HEK293 (cell line): ENCODE results near the gene OR2V2.
A peak's percentile ranks its signal among the peaks of the same experiment; 100 is the strongest.

Experiments
- CTCF ChIA-PET: fragments of 350-600 bp; formaldehyde crosslinking; extraction: SDS; loops from one replicate; lab custom pipeline; 2021; ENCODE audit warnings: antibody characterized with exemption; lab: Yijun Ruan, JAX
- POLR2A ChIA-PET: fragments of 300-600 bp; formaldehyde crosslinking; extraction: SDS; loops from one replicate; lab custom pipeline; 2020; ENCODE audit warnings: antibody characterized with exemption, inconsistent platforms; lab: Yijun Ruan, JAX
- H3K27ac ChIP-seq: fragments of 200-500 bp; sonication (Bioruptor generic); 2 replicates; pipeline ENCODE4 v1.5.1; 2014; ENCODE audit warnings: low read depth, low read length, control low read depth, inconsistent platforms; ENCODE audit errors: extremely low read depth
- H3K36me3 ChIP-seq, 2 experiments: fragments of 200-500 bp in 1 of 2; sonication (Bioruptor generic) in 1 of 2; 1 replicate in 1 of 2; 2 replicates in 1 of 2; pipeline ENCODE4 v1.5.1; 2014 to 2017; ENCODE audit warnings: inconsistent platforms in 2 of 2, low read length in 2 of 2; ENCODE audit not compliant: control insufficient read depth in 2 of 2, insufficient read depth in 1 of 2
- H3K4me1 ChIP-seq: fragments of 200-500 bp; sonication (Bioruptor generic); 2 replicates; pipeline ENCODE4 v1.5.1; 2014; ENCODE audit warnings: mild to moderate bottlenecking, low read length, inconsistent platforms; ENCODE audit not compliant: control insufficient read depth, insufficient read depth
- H3K4me3 ChIP-seq: 2 replicates; pipeline ENCODE4 v1.5.1; 2011; ENCODE audit warnings: low read depth, mild to moderate bottlenecking, control low read depth, low read length, moderate library complexity
- H3K9me3 ChIP-seq: fragments of 200-500 bp; sonication (Bioruptor generic); 2 replicates; pipeline ENCODE4 v1.5.1; 2014; ENCODE audit warnings: low read depth, low read length, inconsistent platforms; ENCODE audit not compliant: control insufficient read depth, insufficient read depth
- KLF10 ChIP-seq: fragments of 450-650 bp; IDR thresholded peaks from 2 replicates; pipeline ENCODE4 v1.5.1; 2018; ENCODE audit warnings: missing biosample characterization, mild to moderate bottlenecking, missing genetic modification characterization
- KLF8 ChIP-seq: fragments of 450-650 bp; formaldehyde crosslinking; IDR thresholded peaks from 2 replicates; pipeline ENCODE4 v1.5.1; 2016; ENCODE audit warnings: missing biosample characterization, missing genetic modification characterization
- MZF1 ChIP-seq: fragments of 450-650 bp; formaldehyde crosslinking; IDR thresholded peaks from 2 replicates; pipeline ENCODE4 v1.5.1; 2017; ENCODE audit warnings: missing biosample characterization, missing genetic modification characterization, borderline replicate concordance
- OSR2 ChIP-seq: fragments of 450-650 bp; formaldehyde crosslinking; IDR thresholded peaks from 2 replicates; pipeline ENCODE4 v1.5.1; 2016; ENCODE audit warnings: missing biosample characterization, missing genetic modification characterization
- YY1 ChIP-seq: fragments of 450-650 bp; formaldehyde crosslinking; IDR thresholded peaks from 2 replicates; pipeline ENCODE4 v1.5.1; 2018; ENCODE audit warnings: missing biosample characterization, missing genetic modification characterization
- ZBTB17 ChIP-seq: fragments of 450-650 bp; formaldehyde crosslinking; IDR thresholded peaks from 2 replicates; pipeline ENCODE4 v1.5.1; 2016; ENCODE audit warnings: missing biosample characterization, missing genetic modification characterization
- ZBTB8A ChIP-seq: fragments of 450-650 bp; formaldehyde crosslinking; IDR thresholded peaks from 2 replicates; pipeline ENCODE4 v1.5.1; 2016; ENCODE audit warnings: missing biosample characterization, missing genetic modification characterization
- ZEB2 ChIP-seq: fragments of 450-650 bp; formaldehyde crosslinking; IDR thresholded peaks from 2 replicates; pipeline ENCODE4 v1.5.1; 2016; ENCODE audit warnings: missing biosample characterization, missing genetic modification characterization
- ZFP41 ChIP-seq: fragments of 450-650 bp; formaldehyde crosslinking; IDR thresholded peaks from 2 replicates; pipeline ENCODE4 v1.5.1; 2016; ENCODE audit warnings: missing biosample characterization, missing genetic modification characterization, borderline replicate concordance
- ZNF169 ChIP-seq: fragments of 450-650 bp; formaldehyde crosslinking; IDR thresholded peaks from 2 replicates; pipeline ENCODE4 v1.5.1; 2016; ENCODE audit warnings: missing biosample characterization, missing genetic modification characterization
- ZNF214 ChIP-seq: fragments of 450-650 bp; formaldehyde crosslinking; IDR thresholded peaks from 2 replicates; pipeline ENCODE4 v1.5.1; 2017; ENCODE audit warnings: missing biosample characterization, mild to moderate bottlenecking, missing genetic modification characterization, borderline replicate concordance
- ZNF24 ChIP-seq: fragments of 450-650 bp; formaldehyde crosslinking; IDR thresholded peaks from 2 replicates; pipeline ENCODE4 v1.5.1; 2016; ENCODE audit warnings: missing biosample characterization, missing genetic modification characterization
- ZNF248 ChIP-seq: fragments of 450-650 bp; formaldehyde crosslinking; IDR thresholded peaks from 2 replicates; pipeline ENCODE4 v1.5.1; 2017; ENCODE audit warnings: missing biosample characterization, missing genetic modification characterization
- ZNF324 ChIP-seq: fragments of 450-650 bp; formaldehyde crosslinking; IDR thresholded peaks from 2 replicates; pipeline ENCODE4 v1.5.1; 2016; ENCODE audit warnings: missing biosample characterization, missing genetic modification characterization
- ZNF335 ChIP-seq: fragments of 450-650 bp; formaldehyde crosslinking; conservative IDR thresholded peaks from 2 replicates; pipeline ENCODE4 v1.5.1; 2016; ENCODE audit warnings: missing biosample characterization, missing genetic modification characterization
- ZNF354C ChIP-seq: fragments of 450-650 bp; formaldehyde crosslinking; IDR thresholded peaks from 2 replicates; pipeline ENCODE4 v1.5.1; 2016; ENCODE audit warnings: missing biosample characterization, missing genetic modification characterization, low read depth, borderline replicate concordance
- ZNF366 ChIP-seq: fragments of 450-650 bp; formaldehyde crosslinking; conservative IDR thresholded peaks from 2 replicates; pipeline ENCODE4 v1.5.1; 2016; ENCODE audit warnings: missing biosample characterization, missing genetic modification characterization
- ZNF785 ChIP-seq: fragments of 450-650 bp; formaldehyde crosslinking; IDR thresholded peaks from 2 replicates; pipeline ENCODE4 v1.5.1; 2016; ENCODE audit warnings: missing biosample characterization, missing genetic modification characterization
- TF ChIP-seq, protein P1 (sequence below): fragments of 450-650 bp; formaldehyde crosslinking; IDR thresholded peaks from 2 replicates; pipeline ENCODE4 v1.5.1; 2016; ENCODE audit warnings: missing biosample characterization, missing genetic modification characterization
- TF ChIP-seq, protein P2 (sequence below): fragments of 450-650 bp; formaldehyde crosslinking; conservative IDR thresholded peaks from 2 replicates; pipeline ENCODE4 v1.5.1; 2016; ENCODE audit warnings: low read depth, missing biosample characterization, missing genetic modification characterization
- TF ChIP-seq, protein P3 (sequence below): fragments of 450-650 bp; formaldehyde crosslinking; IDR thresholded peaks from 2 replicates; pipeline ENCODE4 v1.5.1; 2016; ENCODE audit warnings: missing biosample characterization, missing genetic modification characterization
- TF ChIP-seq, protein P4 (sequence below): fragments of 450-650 bp; formaldehyde crosslinking; IDR thresholded peaks from 2 replicates; pipeline ENCODE4 v1.5.1; 2016; ENCODE audit warnings: missing biosample characterization, missing genetic modification characterization, borderline replicate concordance

The OR2V2 gene

DNA sequence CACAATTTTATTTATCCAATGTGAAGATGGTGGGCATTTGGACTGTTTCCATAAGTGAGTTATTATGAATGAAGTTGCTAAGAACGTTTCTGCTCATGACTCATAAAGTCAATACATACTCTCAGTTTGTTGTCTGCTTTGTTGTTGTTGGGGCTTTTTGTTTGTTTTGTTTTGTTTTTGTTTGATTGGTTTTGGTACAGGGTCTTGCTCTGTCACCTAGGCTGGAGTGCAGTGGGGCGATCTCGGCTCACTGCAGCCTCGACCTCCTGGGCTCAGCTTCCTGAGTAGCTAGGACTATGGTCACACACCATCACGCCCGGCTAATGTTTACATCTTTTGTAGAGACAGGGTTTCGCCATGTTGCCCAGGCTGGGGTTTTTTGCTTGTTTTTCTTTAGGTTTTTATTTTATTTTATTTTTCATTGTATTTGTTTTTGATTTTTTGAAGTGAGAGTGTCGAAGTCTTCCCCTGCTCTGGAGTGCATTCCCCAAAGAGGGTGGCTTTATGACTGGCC lies 39.7 kb downstream of the OR2V2 start:
- POLR2A ChIA-PET = interaction anchor here (0.9 to 4.0 kb wide), 5 partner anchors 10 to 36 kb away, joined by 3 to 29 read pairs (median 10); partner anchors contain the start of gene TRIM41

DNA sequence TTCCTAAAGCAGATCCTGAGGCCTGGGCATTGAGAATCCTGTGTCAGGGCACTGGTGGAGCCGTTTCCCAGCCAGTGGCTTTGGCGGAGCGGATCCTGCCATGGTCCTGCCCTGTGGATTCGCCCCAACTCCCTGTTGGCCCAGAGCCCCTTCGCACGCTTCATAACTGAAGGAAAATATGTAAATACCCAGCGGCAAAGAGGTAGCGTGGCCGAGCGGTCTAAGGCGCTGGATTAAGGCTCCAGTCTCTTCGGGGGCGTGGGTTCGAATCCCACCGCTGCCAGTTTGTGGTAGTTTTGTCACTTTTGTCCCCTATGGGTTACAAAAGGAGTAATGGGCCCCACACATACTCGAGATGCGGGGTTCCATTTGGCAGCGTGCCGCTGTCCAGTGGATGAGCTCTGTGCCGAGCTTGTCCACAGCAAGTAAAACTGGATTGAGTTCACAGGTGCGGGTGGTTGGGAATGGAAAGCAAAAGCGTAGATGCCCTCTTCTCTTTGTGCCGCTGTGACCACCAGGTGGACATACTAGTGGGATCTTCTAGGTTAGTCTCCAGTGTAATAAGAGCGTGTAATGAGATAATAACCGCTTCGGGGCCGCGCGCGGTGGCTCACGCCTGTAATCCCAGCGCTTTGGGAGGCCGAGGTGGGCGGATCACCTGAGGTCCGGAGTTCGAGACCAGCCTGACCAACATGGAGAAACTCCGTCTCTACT lies 40.3 kb downstream of the OR2V2 start:
- no peaks in the 10 kb centered on the region for H3K9me3 ChIP-seq
- H3K27ac ChIP-seq = peak overlapping the region; percentile 48; the same call in 1 of the 2 replicates
- no peaks in the 10 kb centered on the region for H3K36me3 ChIP-seq
- POLR2A ChIA-PET = interaction anchor here (0.7 to 4.0 kb wide), 7 partner anchors 10 to 751 kb away, joined by 3 to 29 read pairs (median 6); partner anchors contain the start of genes TRIM41 and TRIM52
- H3K4me1 ChIP-seq = no peaks in the 10 kb centered on the region
- CTCF ChIA-PET = interaction anchor here (1.2 to 1.3 kb wide), 3 partner anchors 14 to 26 kb away, joined by 3 to 4 read pairs (median 4); no protein-coding TSS in a partner anchor
- peak overlapping the region; percentile 48 for H3K4me3 ChIP-seq
- peak; percentile 52; the same call in 1 of the 2 replicates for TF ChIP-seq ZNF24 (tag by site-specific recombination)
- peak; percentile 67; the same call in 1 of the 2 replicates for TF ChIP-seq ZNF324 (tag by site-specific recombination)
- peak; percentile 97 for TF ChIP-seq ZEB2
- TF ChIP-seq YY1 (tag by site-specific recombination) = peak; percentile 65
- TF ChIP-seq MZF1 (tag by site-specific recombination) = peak; percentile 68
- peak; percentile 58 for TF ChIP-seq KLF8 (tag by site-specific recombination)
- no peak for TF ChIP-seq ZNF169 (tag by site-specific recombination)
- no peak; the same call in 1 of the 2 replicates for TF ChIP-seq ZNF214
- TF ChIP-seq ZNF354C (tag by site-specific recombination) = no peak
- TF ChIP-seq ZNF785 (tag by site-specific recombination) = no peak
- peak; percentile 50; the same call in 1 of the 2 replicates for TF ChIP-seq ZNF366 (tag by site-specific recombination)
- peak; percentile 90 for TF ChIP-seq ZBTB8A (tag by site-specific recombination)
- TF ChIP-seq, protein P1, sequence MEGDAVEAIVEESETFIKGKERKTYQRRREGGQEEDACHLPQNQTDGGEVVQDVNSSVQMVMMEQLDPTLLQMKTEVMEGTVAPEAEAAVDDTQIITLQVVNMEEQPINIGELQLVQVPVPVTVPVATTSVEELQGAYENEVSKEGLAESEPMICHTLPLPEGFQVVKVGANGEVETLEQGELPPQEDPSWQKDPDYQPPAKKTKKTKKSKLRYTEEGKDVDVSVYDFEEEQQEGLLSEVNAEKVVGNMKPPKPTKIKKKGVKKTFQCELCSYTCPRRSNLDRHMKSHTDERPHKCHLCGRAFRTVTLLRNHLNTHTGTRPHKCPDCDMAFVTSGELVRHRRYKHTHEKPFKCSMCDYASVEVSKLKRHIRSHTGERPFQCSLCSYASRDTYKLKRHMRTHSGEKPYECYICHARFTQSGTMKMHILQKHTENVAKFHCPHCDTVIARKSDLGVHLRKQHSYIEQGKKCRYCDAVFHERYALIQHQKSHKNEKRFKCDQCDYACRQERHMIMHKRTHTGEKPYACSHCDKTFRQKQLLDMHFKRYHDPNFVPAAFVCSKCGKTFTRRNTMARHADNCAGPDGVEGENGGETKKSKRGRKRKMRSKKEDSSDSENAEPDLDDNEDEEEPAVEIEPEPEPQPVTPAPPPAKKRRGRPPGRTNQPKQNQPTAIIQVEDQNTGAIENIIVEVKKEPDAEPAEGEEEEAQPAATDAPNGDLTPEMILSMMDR (tag by site-specific recombination) = peak; percentile 84
- TF ChIP-seq, protein P2, sequence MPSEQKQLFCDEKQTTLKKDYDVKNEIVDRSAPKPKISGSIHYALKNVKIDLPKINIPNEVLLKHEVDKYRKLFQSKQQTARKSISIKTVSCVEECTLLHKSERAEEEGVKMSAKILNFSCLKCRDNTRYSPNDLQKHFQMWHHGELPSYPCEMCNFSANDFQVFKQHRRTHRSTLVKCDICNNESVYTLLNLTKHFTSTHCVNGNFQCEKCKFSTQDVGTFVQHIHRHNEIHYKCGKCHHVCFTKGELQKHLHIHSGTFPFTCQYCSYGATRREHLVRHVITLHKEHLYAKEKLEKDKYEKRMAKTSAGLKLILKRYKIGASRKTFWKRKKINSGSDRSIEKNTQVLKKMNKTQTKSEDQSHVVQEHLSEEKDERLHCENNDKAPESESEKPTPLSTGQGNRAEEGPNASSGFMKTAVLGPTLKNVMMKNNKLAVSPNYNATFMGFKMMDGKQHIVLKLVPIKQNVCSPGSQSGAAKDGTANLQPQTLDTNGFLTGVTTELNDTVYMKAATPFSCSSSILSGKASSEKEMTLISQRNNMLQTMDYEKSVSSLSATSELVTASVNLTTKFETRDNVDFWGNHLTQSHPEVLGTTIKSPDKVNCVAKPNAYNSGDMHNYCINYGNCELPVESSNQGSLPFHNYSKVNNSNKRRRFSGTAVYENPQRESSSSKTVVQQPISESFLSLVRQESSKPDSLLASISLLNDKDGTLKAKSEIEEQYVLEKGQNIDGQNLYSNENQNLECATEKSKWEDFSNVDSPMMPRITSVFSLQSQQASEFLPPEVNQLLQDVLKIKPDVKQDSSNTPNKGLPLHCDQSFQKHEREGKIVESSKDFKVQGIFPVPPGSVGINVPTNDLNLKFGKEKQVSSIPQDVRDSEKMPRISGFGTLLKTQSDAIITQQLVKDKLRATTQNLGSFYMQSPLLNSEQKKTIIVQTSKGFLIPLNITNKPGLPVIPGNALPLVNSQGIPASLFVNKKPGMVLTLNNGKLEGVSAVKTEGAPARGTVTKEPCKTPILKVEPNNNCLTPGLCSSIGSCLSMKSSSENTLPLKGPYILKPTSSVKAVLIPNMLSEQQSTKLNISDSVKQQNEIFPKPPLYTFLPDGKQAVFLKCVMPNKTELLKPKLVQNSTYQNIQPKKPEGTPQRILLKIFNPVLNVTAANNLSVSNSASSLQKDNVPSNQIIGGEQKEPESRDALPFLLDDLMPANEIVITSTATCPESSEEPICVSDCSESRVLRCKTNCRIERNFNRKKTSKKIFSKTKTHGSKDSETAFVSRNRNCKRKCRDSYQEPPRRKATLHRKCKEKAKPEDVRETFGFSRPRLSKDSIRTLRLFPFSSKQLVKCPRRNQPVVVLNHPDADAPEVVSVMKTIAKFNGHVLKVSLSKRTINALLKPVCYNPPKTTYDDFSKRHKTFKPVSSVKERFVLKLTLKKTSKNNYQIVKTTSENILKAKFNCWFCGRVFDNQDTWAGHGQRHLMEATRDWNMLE (tag by site-specific recombination) = no peak
- TF ChIP-seq KLF10 (tag by site-specific recombination) = peak; percentile 75

More for the DNA sequence above, 39.7 kb downstream of the OR2V2 start:
- H3K9me3 ChIP-seq = no peaks in the 10 kb centered on the region
- H3K4me1 ChIP-seq = no peaks in the 10 kb centered on the region
- CTCF ChIA-PET = interaction anchor here (0.7 to 1.3 kb wide), 3 partner anchors 14 to 1056 kb away, joined by 3 to 4 read pairs (median 4); no protein-coding TSS in a partner anchor
- H3K27ac ChIP-seq = peak overlapping the region; percentile 25; the same call in 1 of the 2 replicates
- TF ChIP-seq, protein P3, sequence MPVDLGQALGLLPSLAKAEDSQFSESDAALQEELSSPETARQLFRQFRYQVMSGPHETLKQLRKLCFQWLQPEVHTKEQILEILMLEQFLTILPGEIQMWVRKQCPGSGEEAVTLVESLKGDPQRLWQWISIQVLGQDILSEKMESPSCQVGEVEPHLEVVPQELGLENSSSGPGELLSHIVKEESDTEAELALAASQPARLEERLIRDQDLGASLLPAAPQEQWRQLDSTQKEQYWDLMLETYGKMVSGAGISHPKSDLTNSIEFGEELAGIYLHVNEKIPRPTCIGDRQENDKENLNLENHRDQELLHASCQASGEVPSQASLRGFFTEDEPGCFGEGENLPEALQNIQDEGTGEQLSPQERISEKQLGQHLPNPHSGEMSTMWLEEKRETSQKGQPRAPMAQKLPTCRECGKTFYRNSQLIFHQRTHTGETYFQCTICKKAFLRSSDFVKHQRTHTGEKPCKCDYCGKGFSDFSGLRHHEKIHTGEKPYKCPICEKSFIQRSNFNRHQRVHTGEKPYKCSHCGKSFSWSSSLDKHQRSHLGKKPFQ (tag by site-specific recombination) = no peak
- TF ChIP-seq ZNF248 (no peak), OSR2 (peak; percentile 68), ZFP41 (tag by site-specific recombination) (no peak), ZNF335 (tag by site-specific recombination) (peak; percentile 87), ZBTB17 (tag by site-specific recombination) (0 out of 2 replicates have a peak, but pooled peaks have one; percentile 7)
- TF ChIP-seq, protein P4, sequence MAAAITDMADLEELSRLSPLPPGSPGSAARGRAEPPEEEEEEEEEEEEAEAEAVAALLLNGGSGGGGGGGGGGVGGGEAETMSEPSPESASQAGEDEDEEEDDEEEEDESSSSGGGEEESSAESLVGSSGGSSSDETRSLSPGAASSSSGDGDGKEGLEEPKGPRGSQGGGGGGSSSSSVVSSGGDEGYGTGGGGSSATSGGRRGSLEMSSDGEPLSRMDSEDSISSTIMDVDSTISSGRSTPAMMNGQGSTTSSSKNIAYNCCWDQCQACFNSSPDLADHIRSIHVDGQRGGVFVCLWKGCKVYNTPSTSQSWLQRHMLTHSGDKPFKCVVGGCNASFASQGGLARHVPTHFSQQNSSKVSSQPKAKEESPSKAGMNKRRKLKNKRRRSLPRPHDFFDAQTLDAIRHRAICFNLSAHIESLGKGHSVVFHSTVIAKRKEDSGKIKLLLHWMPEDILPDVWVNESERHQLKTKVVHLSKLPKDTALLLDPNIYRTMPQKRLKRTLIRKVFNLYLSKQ = no peak
- H3K36me3 ChIP-seq = no peaks in the 10 kb centered on the region
- peak overlapping the region; percentile 12; the same call in 1 of the 2 replicates for H3K4me3 ChIP-seq
